ENCODE data around the gene ADGRL3.

DNA sequence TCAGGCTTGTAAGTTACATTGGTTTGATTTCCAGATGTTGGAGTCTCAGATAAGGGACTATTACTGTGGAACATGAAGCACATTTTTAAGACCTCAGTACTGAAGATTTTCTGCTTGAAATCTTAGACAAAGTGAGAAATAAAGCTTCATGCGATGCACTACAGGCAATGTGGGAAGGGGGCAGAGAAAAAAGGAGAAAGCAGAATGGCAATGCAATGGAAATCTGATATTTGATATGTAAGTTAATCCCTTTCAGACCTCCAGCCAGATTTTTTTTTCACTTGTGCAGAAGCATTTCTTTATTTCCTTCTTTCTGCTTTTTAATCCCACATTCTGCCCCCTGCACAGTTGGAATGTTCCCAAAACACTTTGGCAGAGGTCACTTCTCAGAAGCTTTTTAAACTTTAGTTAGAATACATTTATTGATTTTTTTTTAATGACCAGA lies 174.3 kb downstream of the ADGRL3 start:
- TF ChIP-seq, protein P1, sequence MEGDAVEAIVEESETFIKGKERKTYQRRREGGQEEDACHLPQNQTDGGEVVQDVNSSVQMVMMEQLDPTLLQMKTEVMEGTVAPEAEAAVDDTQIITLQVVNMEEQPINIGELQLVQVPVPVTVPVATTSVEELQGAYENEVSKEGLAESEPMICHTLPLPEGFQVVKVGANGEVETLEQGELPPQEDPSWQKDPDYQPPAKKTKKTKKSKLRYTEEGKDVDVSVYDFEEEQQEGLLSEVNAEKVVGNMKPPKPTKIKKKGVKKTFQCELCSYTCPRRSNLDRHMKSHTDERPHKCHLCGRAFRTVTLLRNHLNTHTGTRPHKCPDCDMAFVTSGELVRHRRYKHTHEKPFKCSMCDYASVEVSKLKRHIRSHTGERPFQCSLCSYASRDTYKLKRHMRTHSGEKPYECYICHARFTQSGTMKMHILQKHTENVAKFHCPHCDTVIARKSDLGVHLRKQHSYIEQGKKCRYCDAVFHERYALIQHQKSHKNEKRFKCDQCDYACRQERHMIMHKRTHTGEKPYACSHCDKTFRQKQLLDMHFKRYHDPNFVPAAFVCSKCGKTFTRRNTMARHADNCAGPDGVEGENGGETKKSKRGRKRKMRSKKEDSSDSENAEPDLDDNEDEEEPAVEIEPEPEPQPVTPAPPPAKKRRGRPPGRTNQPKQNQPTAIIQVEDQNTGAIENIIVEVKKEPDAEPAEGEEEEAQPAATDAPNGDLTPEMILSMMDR (IDR thresholded peaks at IDR 0.05) = no peak
- TF ChIP-seq POLR2A (IDR thresholded peaks at IDR 0.05) = no peak
